ENCODE measurements around the gene INPP5A.
A peak's percentile ranks its signal among the peaks of the same experiment; 100 is the strongest.
"Not testable (repeated sequence)": the region's sequence is repeated elsewhere in the genome, so short reads cannot be mapped to it uniquely, and the experiment has no call there.

INPP5A gene

GRCh38 chr10:132806561-132807003 is 269.0 kb downstream of the INPP5A start:
- DNase-seq, result peak in 3 of 10 donors; percentile 43 to 76 (median 67)
- intact Hi-C loops (cut with DNase I), result no loop called here

DNA sequence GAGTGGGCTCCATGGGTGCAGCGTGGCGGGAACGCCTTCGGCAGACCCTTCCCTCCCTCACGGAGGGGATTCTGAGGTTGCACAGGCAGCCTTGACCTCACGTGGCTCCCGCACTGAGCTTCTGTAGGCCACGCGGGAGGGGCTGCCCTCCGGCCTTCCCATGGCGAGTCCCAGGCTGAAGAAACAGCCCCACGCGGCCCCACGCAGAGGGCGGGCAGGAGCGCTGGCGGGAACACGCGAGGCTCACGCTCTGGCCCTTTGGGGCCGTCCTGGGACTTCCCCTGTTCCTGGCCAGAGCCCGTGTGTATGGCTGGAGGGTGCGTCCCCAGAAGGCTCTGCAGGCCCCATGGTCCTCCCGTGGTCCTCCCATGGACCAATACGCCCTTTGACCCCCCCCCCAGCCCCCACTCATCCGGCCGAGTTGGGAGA is 270.0 kb downstream of the INPP5A start:
- DNase-seq, result peak in 2 of 10 donors; percentile 72 to 81

DNA sequence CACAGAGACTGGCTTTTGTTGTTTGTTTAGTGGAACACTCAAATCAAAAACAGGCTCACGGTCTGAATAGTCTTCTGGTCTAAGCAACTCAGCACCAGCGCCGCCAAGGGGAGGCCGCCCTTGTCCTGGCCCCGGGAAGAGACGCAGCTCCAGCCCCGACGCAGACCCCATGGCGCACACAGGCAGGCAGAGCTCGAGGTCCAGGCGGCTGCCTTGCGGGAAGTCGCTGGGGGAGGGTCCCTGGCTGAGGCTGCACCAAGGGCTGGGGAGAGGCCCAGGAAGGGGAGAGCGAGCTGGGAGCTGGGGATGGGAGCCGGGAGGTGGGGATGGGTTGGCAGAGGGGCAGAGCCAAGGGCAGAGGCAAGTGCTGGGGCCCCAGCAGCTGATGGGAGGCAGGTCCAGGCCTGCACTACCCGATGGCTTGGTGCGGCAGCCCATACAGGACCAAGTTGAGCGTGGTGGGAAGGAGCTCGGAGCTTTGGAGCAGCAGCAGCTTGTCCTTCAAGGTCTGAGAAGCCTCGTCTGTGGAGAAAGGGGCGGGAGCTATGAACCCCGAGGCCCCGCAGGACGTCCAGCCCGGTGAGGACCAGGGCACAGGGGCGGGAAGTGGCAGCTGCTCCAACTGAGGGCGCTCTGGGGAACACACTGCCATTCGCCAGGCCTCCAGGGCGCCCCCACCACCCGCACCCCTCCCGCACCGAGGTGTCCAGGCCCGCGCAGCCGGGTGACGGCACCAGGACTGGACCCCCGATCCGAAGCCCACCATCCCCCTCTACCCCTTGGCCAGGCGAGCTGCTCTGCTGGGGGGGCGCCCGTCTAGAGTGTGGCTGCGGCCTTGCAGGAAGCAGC is 271.0 kb downstream of the INPP5A start:
- intact Hi-C loops (cut with DNase I), result no loop called here
- peak in 4 of 10 donors; percentile 9 to 75 (median 63) for DNase-seq

More for the DNA sequence above, 270.0 kb downstream of the INPP5A start:
- intact Hi-C loops (cut with DNase I), result no loop called here

DNA sequence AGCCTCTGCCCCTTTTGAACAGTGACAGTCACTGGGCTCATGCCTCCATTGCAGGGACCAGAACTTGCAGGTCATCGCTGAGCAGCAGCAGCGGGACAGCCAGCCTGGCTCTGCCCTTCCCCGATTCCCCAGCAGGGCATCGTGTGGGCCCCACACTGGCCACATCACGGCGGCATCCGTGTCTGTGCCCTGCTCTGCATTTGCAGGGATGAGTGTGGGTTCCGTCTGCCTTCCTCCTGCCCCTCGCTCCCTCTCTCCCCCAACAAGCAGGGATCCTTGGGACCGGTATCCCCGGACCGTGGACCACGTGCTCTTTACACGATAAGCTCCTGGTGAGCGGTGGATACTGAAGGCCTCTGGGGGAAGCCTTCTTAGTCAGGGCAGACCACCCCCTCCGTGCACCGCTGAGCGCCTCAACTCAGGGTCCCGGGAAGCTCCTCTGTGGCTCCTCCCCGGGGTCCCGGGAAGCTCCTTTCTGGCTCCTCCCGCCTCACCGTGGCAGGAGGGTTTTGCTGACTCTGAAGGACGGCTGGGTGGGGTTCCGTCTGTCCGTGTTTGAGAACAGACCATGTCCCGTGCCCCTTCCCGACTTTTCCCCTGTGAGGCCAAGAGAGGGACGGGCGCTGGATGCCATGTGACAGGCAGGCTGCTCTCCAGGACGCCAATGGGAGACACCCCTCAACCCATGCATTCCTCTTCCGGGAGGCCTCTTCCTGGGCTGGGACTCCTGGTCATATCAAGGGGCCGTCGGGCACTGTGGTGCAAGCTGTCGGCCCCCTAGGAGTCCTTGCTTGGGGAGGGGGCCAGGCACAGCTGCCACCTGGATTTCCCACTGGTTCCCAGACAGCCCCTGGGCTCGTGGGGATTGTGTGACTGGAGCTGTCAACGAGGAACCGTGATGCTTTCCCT is 271.9 kb downstream of the INPP5A start:
- DNase-seq, result peak in 3 of 10 donors; percentile 57 to 77 (median 61)
- intact Hi-C loops (cut with DNase I), result no loop called here

- peak in 2 of 10 donors; percentile 70 to 75 for DNase-seq
- intact Hi-C loops (cut with DNase I), result no loop called here
Measured at GRCh38 chr10:132810141-132810806, 272.7 kb downstream of the INPP5A start.

DNA sequence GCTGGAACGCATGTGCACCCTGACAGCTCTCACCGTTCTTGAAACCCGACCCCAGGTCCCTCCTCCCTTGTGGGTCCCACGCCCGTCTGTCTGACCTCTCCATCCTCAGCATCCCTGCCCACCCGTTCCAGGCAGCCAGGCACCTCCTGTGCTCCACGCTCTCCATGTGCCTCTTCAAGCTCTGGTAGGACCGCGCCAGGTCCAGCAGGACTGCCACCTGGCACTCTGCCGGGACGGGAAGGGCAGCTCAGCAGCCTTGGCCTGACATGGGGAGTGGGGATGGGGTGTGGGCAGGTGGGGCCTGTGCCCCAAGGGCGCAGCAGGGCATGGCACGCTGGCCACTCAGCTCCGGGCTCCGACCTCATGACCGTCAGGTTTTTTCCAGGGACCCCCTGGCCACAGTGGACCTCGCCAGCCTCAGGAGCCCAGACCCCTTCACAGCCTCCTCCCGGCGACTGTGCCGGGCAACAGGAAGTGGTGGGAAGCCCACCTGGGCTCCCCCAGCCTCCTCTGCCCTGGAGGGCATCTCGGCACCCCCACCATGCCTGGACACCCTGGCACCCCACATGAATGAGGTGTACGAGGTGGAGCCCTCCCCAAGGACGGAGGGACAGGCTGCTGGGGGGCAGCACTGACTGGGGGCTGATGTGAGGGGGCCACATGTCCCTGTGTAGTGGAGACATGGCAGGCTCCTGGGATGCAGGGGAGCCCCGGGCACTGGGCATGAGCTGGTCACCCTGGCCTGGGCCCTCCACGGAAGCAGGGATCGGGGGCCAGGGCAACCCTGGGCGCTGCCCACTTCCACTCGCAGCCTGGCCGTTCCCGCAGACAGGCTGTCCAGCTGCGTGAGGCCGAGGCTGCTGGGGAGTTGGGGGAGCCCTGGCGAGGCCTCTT is 273.5 kb downstream of the INPP5A start:
- intact Hi-C loops (cut with DNase I), result no loop called here
- DNase-seq, result peak in 3 of 10 donors; percentile 60 to 76 (median 75)

- DNase-seq, result peak in 4 of 10 donors; percentile 8 to 73 (median 64)
- intact Hi-C loops (cut with DNase I), result no loop called here
Measured at GRCh38 chr10:132811891-132812481, 274.4 kb downstream of the INPP5A start.

DNA sequence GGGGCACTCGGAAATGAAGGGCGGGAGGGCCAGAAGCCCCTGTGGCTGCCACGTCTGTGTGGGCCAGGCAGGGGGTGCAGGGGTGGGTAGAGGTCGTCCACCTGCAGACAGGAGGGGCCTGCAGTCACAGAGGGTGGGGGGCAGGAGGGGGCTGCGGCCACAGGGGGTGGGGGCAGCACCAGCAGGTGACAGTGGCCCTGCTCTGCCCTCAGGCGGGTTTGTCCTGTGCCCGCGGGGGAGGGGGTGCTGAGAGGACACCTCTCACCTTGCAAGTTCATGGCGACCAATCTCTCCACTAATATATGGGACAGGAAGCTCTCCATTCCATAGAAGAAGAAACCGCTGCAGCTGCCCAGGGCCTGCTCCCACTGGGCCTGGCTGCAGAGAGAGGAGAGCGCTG is 274.9 kb downstream of the INPP5A start:
- DNase-seq, result peak in 2 of 10 donors; percentile 59 to 61
- intact Hi-C loops (cut with DNase I), result no loop called here

GRCh38 chr10:132813001-132813401 is 275.4 kb downstream of the INPP5A start:
- DNase-seq, result peak in 2 of 10 donors; percentile 74 to 75
- intact Hi-C loops (cut with DNase I), result no loop called here

GRCh38 chr10:132813560-132814468 is 276.2 kb downstream of the INPP5A start:
- peak in 3 of 10 donors; percentile 2 to 66 (median 64) for DNase-seq
- intact Hi-C loops (cut with DNase I), result no loop called here

GRCh38 chr10:132814469-132814856 is 276.9 kb downstream of the INPP5A start:
- DNase-seq, result peak in 2 of 10 donors; percentile 68
- intact Hi-C loops (cut with DNase I), result no loop called here

GRCh38 chr10:132815168-132815857 is 277.7 kb downstream of the INPP5A start:
- intact Hi-C loops (cut with DNase I), result no loop called here
- peak in 2 of 10 donors; percentile 20 to 61 for DNase-seq

DNA sequence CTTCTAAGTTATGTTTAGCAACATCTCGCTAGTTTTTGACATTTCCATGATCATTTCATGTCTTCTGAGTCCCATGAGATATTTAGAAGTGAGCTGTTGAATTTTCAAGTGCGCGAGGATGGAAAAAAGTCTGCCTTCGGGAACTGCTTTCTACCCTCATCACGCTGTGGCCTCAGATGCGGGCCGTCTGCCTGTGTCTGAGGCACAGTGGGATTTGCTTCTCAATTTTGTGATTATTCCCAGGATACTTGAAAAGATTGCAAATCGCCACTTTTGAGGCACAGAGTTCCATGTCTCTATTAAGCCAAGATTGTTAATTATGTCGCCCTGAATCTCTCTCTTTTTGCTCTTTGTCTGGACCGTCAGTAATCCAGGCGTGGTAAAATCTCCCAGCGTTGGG is 279.1 kb downstream of the INPP5A start:
- peak in 2 of 10 donors; percentile 34 to 52 for DNase-seq
- intact Hi-C loops (cut with DNase I), result no loop called here

- intact Hi-C loops (cut with DNase I), result no loop called here
Measured at GRCh38 chr10:132817701-132818211, 280.2 kb downstream of the INPP5A start.

DNA sequence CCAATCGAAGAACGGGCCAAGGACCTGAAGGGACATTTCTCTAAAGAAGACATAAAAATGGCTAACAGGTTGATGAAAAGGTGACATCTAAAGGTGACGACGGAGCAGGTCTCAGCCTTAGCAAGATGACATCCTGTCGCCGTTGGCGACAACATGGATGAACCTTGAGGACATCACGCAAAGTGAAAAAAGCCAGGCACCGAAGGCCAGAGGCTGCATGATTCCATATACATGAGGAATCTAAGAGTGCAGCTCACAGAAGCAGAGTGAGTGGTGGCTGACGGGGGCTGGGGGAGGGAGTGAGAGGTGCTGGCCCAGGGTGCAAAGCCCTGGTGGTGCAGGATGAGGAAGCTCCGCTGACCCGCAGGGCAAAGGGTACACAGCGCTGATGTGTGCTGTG is 282.5 kb downstream of the INPP5A start:
- DNase-seq, result peak in 2 of 10 donors; percentile 30 to 39
- intact Hi-C loops (cut with DNase I), result no loop called here

More at GRCh38 chr10:132817701-132818211, 280.2 kb downstream of the INPP5A start:
- peak in 2 of 10 donors; percentile 65 to 77 for DNase-seq

DNA sequence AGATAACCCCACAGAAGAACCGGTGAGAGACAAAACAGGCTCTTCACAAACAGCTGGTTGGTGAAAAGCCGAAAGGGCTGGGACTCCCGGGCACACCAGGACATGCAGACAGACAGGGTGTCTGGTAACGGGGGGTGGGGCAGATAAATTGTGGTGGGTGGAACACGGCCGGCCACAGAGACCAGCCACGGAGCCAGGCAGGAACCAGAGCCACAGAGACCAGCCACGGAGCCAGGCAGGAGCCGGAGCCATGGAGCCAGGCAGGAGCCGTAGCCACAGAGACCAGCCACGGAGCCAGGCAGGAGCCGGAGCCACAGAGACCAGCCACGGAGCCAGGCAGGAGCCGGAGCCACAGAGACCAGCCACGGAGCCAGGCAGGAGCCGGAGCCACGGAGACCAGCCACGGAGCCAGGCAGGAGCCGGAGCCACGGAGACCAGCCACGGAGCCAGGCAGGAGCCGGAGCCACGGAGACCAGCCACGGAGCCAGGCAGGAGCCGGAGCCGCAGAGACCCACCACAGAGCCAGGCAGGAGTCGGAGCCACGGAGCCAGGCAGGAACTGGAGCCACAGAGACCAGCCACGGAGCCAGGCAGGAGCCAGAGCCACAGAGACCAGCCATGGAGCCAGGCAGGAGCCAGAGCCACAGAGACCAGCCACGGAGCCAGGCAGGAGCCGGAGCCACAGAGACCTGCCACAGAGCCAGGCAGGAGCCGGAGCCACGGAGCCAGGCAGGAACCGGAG is 288.4 kb downstream of the INPP5A start:
- DNase-seq, result peak in 2 of 10 donors; percentile 72 to 75
- intact Hi-C loops (cut with DNase I), result not testable (repeated sequence)
